Gastrocnemius medialis (tissue), 4 donors: Measurements from ENCODE around the gene DIAPH3. TPM values are rescaled to one million over a fixed set of nuclear protein-coding genes. Genes with fewer than 3 reads are reported as not detected.

ENCODE experiments used
- ATAC-seq, 2 donors: fragments of 150-250 bp; one replicate each; pipeline ENCODE4 v1.9.1; 2016
- DNase-seq, 2 donors: peaks; one replicate each; pipeline ENCODE4 v3.0.0-alpha.2; 2019
- H3K27ac ChIP-seq, 4 donors: fragments of 200-600 bp; sonication (generic); 1 replicate in 1 of 4; 2 replicates in 3 of 4; pipeline ENCODE4 v1.5.1; 2016 to 2018; ENCODE audit warnings: mild to moderate bottlenecking in 2 of 4, moderate library complexity in 1 of 4
- H3K27me3 ChIP-seq, 3 donors: fragments of 200-600 bp; sonication (generic) in 2 of 3; 1 replicate in 1 of 3; 2 replicates in 2 of 3; pipeline versions ENCODE4 v1.5.1 to v1.6.0; 2016 to 2019; ENCODE audit warnings: mild to moderate bottlenecking in 1 of 3, moderate library complexity in 1 of 3
- H3K36me3 ChIP-seq, 2 donors: fragments of 200-600 bp; sonication (generic) in 1 of 2; one replicate each; pipeline ENCODE4 v1.5.1; 2017 to 2018
- H3K4me1 ChIP-seq, 2 donors: fragments of 200-600 bp; sonication (generic) in 1 of 2; one replicate each; pipeline ENCODE4 v1.5.1; 2016 to 2017; ENCODE audit warnings: mild to moderate bottlenecking in 2 of 2
- H3K4me3 ChIP-seq, 4 donors: fragments of 200-600 bp; sonication (generic) in 3 of 4; 1 replicate in 1 of 4; 2 replicates in 3 of 4; pipeline ENCODE4 v1.5.1; 2016 to 2019; ENCODE audit warnings: mild to moderate bottlenecking in 2 of 4
- H3K9me3 ChIP-seq, 3 donors: fragments of 200-600 bp; sonication (generic) in 2 of 3; 1 replicate in 1 of 3; 2 replicates in 2 of 3; pipeline ENCODE4 v1.5.1; 2016 to 2019
- CTCF ChIP-seq, 5 experiments: fragments of 450-650 bp in 3 of 5; fragments of 200-600 bp in 2 of 5; sonication (generic) in 2 of 5; IDR thresholded peaks in 4 of 5; conservative IDR thresholded peaks in 1 of 5; 1 replicate in 4 of 5; 2 replicates in 1 of 5; pipeline ENCODE4 v1.5.1; 2016 to 2019; ENCODE audit warnings: antibody characterized with exemption in 5 of 5, mild to moderate bottlenecking in 3 of 5, moderate library complexity in 3 of 5
- POLR2A ChIP-seq, 2 donors: fragments of 450-650 bp; IDR thresholded peaks; one replicate each; pipeline ENCODE4 v1.6.1; 2017; ENCODE audit warnings: antibody characterized with exemption in 2 of 2, mild to moderate bottlenecking in 2 of 2, moderate library complexity in 2 of 2
- in situ Hi-C, 4 donors: fragments of 200-750 bp; cut with MboI; loops; one replicate each; pipeline versions ENCODE4 v1.15.0 to v1.8.0; 2017; ENCODE audit warnings: low sequenced_read_pairs in 4 of 4
- intact Hi-C: fragments of 100-400 bp; cut with DNase I; formaldehyde crosslinking; loops from one replicate; pipeline ENCODE4 v1.15.1; 2023; ENCODE audit warnings: low total_unique reads
- total RNA-seq, 4 donors: library from RNA; depleted of rRNA; stranded (reverse); fragments of >200 nt; gene quantifications; one replicate each; pipeline versions ENCODE4 v1.1.0 to v1.2.3, GENCODE V29; 2016

Gene DIAPH3
- total RNA-seq, 4 donors from 2014 or later, result 0.13 TPM; not detected in 3

DNA sequence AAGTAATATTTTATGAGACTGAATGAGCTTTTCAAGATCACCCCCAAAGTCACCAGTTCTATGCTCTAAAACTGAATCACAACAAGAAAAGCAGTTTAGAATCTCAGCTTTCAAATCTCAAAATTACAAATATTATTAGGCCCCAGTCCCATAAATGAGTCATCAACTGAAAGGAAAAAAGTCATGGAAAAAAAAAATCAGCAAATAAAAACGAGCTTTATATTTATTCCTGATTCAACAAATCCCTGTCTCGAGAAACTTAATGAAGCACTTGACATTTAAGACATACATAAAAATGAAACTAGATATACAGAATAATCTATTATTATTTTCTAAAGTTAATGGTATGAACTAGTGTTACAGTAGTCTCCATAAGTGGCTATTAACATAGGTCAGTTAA is 203.0 kb downstream of the DIAPH3 start:
- no peak for DNase-seq
- intact Hi-C loops, result no loop called here
- Histone ChIP-seq H3K27ac (no peak overlapping the region), H3K36me3 (no peaks in the 10 kb centered on the region), H3K9me3 (no peaks in the 10 kb centered on the region), H3K27me3 (no peaks in the 10 kb centered on the region), H3K4me3 (no peak overlapping the region), H3K4me1 (no peaks in the 10 kb centered on the region)
- ATAC-seq, result no peak
- in situ Hi-C loops, result no loop called here
- TF ChIP-seq CTCF (IDR thresholded peaks at IDR 0.05 in 4 of 5, conservative IDR thresholded peaks at IDR 0.05 in 1 of 5), result no peak
- no peak for TF ChIP-seq POLR2A (IDR thresholded peaks at IDR 0.05)

DNA sequence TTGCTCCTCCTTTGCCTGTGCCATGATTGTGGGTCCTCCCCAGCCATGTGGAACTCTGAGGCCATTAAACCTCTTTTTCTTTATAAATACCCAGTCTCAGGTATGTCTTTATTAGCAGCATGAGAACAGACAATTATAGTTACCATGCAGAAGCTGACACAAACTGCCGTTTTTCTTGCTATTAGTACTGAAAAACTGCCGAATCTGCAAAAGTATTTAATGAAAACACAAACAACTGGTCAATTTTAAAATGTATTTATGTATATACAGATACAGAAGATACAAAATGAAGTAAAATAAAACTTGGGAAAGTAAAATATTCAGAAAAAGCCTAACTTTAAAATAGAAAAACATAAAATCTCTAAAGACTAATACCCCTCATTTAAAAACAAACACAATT is 206.3 kb downstream of the DIAPH3 start:
- no peaks in the 10 kb centered on the region for H3K4me1 ChIP-seq
- intact Hi-C loops, result no loop called here

GRCh38 chr13:59954601-59955000 is 209.1 kb downstream of the DIAPH3 start:
- ATAC-seq (no peak), DNase-seq (no peak)
- Histone ChIP-seq H3K27me3 (no peaks in the 10 kb centered on the region), H3K36me3 (no peaks in the 10 kb centered on the region), H3K27ac (no peak overlapping the region), H3K4me1 (no peaks in the 10 kb centered on the region), H3K9me3 (no peaks in the 10 kb centered on the region), H3K4me3 (no peak overlapping the region)
- intact Hi-C loops (no loop called here), in situ Hi-C loops (no loop called here)
- no peak for TF ChIP-seq POLR2A (IDR thresholded peaks at IDR 0.05)
- no peak for TF ChIP-seq CTCF (IDR thresholded peaks at IDR 0.05 in 4 of 5, conservative IDR thresholded peaks at IDR 0.05 in 1 of 5)

More for the DNA sequence above, 206.3 kb downstream of the DIAPH3 start:
- H3K27me3 ChIP-seq, result no peaks in the 10 kb centered on the region
- no peak overlapping the region for H3K4me3 ChIP-seq
- DNase-seq, result no peak
- H3K27ac ChIP-seq, result no peak overlapping the region
- in situ Hi-C loops, result no loop called here
- TF ChIP-seq CTCF (IDR thresholded peaks at IDR 0.05 in 4 of 5, conservative IDR thresholded peaks at IDR 0.05 in 1 of 5) (no peak), POLR2A (IDR thresholded peaks at IDR 0.05) (no peak)
- H3K9me3 ChIP-seq, result no peaks in the 10 kb centered on the region
- H3K36me3 ChIP-seq, result no peaks in the 10 kb centered on the region
- no peak for ATAC-seq

- no peak overlapping the region for H3K27ac ChIP-seq
- no peaks in the 10 kb centered on the region for H3K27me3 ChIP-seq
- TF ChIP-seq CTCF (IDR thresholded peaks at IDR 0.05 in 4 of 5, conservative IDR thresholded peaks at IDR 0.05 in 1 of 5) (no peak), POLR2A (IDR thresholded peaks at IDR 0.05) (no peak)
- DNase-seq (no peak), ATAC-seq (no peak)
- intact Hi-C loops, result no loop called here
- H3K36me3 ChIP-seq, result no peaks in the 10 kb centered on the region
- no peaks in the 10 kb centered on the region for H3K4me1 ChIP-seq
- no peak overlapping the region for H3K4me3 ChIP-seq
- in situ Hi-C loops, result no loop called here
- no peaks in the 10 kb centered on the region for H3K9me3 ChIP-seq
These were observed 212.7 kb downstream of the DIAPH3 start for GRCh38 chr13:59951011-59951410.

GRCh38 chr13:59950266-59950665 is 213.5 kb downstream of the DIAPH3 start:
- DNase-seq, result no peak
- Histone ChIP-seq H3K4me1 (no peaks in the 10 kb centered on the region), H3K27me3 (no peaks in the 10 kb centered on the region), H3K9me3 (no peaks in the 10 kb centered on the region), H3K4me3 (no peak overlapping the region), H3K36me3 (no peaks in the 10 kb centered on the region), H3K27ac (no peak overlapping the region)
- intact Hi-C loops (no loop called here), in situ Hi-C loops (no loop called here)
- TF ChIP-seq CTCF (IDR thresholded peaks at IDR 0.05 in 4 of 5, conservative IDR thresholded peaks at IDR 0.05 in 1 of 5), result no peak
- TF ChIP-seq POLR2A (IDR thresholded peaks at IDR 0.05), result no peak
- no peak for ATAC-seq
